SK-N-SH treated with all-trans-retinoic acid at 6 μM for 48 hours (cell line): ENCODE data around the gene PKNOX2.

Experiments used
- ARNTL ChIP-seq: fragments of 450-650 bp; formaldehyde crosslinking; IDR thresholded peaks from 2 replicates; pipeline ENCODE4 v1.5.0; 2020; ENCODE audit warnings: low read depth, mild to moderate bottlenecking, moderate library complexity, borderline replicate concordance
- CSDC2 ChIP-seq: fragments of 250-450 bp; sonication (Bioruptor Pico); IDR thresholded peaks from 2 replicates; pipeline ENCODE4 v1.5.0; 2020; ENCODE audit warnings: mild to moderate bottlenecking, moderate library complexity
- ESRRG ChIP-seq: fragments of 250-450 bp; sonication (Bioruptor Pico); IDR thresholded peaks from 2 replicates; pipeline ENCODE4 v1.6.1; 2021; ENCODE audit warnings: mild to moderate bottlenecking
- ISL1 ChIP-seq: fragments of 250-450 bp; sonication (Bioruptor Pico); IDR thresholded peaks from 2 replicates; pipeline ENCODE4 v2.1.2; 2022; ENCODE audit warnings: mild to moderate bottlenecking, moderate library complexity
- POU6F1 ChIP-seq: fragments of 250-450 bp; sonication (Bioruptor Pico); IDR thresholded peaks from 2 replicates; pipeline ENCODE4 v1.8.0; 2021; ENCODE audit warnings: low read depth, mild to moderate bottlenecking, moderate library complexity, borderline replicate concordance
- PPARA ChIP-seq: fragments of 250-450 bp; sonication (Bioruptor Pico); IDR thresholded peaks from 2 replicates; pipeline ENCODE4 v1.5.0; 2020; ENCODE audit warnings: mild to moderate bottlenecking, borderline replicate concordance
- TCF4 ChIP-seq: fragments of 250-450 bp; sonication (Bioruptor Pico); IDR thresholded peaks from 2 replicates; pipeline ENCODE4 v1.8.0; 2021; ENCODE audit warnings: mild to moderate bottlenecking, moderate library complexity, borderline replicate concordance
- ZC3H10 ChIP-seq: fragments of 250-450 bp; sonication (Bioruptor Pico); IDR thresholded peaks from 2 replicates; pipeline ENCODE4 v1.5.1; 2021; ENCODE audit warnings: mild to moderate bottlenecking, moderate library complexity
- ZFP3 ChIP-seq: fragments of 250-450 bp; sonication (Bioruptor Pico); IDR thresholded peaks from 2 replicates; pipeline ENCODE4 v1.5.0; 2020; ENCODE audit warnings: mild to moderate bottlenecking, moderate library complexity
- ZFP30 ChIP-seq: fragments of 450-650 bp; formaldehyde crosslinking; IDR thresholded peaks from 2 replicates; pipeline ENCODE4 v1.5.0; 2022; ENCODE audit warnings: mild to moderate bottlenecking, moderate library complexity
- TF ChIP-seq, protein P1 (sequence below): fragments of 250-450 bp; sonication (Bioruptor Pico); IDR thresholded peaks from 2 replicates; pipeline ENCODE4 v1.8.0; 2020; ENCODE audit warnings: mild to moderate bottlenecking, moderate library complexity, borderline replicate concordance
- TF ChIP-seq, protein P2 (sequence below): fragments of 250-450 bp; sonication (Bioruptor Pico); IDR thresholded peaks from 2 replicates; pipeline ENCODE4 v1.5.1; 2020; ENCODE audit warnings: low read depth, mild to moderate bottlenecking, moderate library complexity
- TF ChIP-seq, protein P3 (sequence below): fragments of 250-450 bp; sonication (Bioruptor Pico); IDR thresholded peaks from 2 replicates; pipeline ENCODE4 v1.5.0; 2020; ENCODE audit warnings: mild to moderate bottlenecking, moderate library complexity

DNA sequence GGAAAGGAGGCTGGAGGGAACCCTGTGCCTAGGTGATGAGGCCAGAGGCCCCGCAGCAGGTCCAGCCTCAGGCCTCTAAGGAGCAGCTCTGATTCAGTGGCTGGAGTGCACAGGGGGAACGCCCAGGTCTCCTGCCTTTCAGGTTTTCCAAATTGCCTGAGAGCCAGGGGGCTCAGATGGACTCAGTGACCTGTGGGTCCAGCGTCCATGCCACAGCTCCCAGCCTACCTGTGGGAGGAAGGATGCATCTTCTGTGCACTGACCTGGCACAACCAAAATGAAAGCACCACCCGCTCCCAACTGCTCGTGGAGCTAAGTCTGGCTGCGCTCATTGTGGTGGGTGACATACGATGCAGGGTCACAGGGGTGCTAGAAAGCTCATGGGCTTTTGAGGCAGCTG lies 248.7 kb downstream of the PKNOX2 start:
- TF ChIP-seq, protein P1, sequence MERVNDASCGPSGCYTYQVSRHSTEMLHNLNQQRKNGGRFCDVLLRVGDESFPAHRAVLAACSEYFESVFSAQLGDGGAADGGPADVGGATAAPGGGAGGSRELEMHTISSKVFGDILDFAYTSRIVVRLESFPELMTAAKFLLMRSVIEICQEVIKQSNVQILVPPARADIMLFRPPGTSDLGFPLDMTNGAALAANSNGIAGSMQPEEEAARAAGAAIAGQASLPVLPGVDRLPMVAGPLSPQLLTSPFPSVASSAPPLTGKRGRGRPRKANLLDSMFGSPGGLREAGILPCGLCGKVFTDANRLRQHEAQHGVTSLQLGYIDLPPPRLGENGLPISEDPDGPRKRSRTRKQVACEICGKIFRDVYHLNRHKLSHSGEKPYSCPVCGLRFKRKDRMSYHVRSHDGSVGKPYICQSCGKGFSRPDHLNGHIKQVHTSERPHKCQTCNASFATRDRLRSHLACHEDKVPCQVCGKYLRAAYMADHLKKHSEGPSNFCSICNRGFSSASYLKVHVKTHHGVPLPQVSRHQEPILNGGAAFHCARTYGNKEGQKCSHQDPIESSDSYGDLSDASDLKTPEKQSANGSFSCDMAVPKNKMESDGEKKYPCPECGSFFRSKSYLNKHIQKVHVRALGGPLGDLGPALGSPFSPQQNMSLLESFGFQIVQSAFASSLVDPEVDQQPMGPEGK (CRISPR knock-in tag): no peak
- no peak for TF ChIP-seq POU6F1
- TF ChIP-seq ZC3H10 (CRISPR knock-in tag): no peak
- TF ChIP-seq ISL1 (CRISPR knock-in tag): no peak
- TF ChIP-seq ZFP30 (CRISPR knock-in tag): no peak
- no peak for TF ChIP-seq ZFP3 (CRISPR knock-in tag)
- no peak for TF ChIP-seq ESRRG (CRISPR knock-in tag)
- no peak for TF ChIP-seq PPARA (CRISPR knock-in tag)
- no peak for TF ChIP-seq TCF4
- TF ChIP-seq, protein P2, sequence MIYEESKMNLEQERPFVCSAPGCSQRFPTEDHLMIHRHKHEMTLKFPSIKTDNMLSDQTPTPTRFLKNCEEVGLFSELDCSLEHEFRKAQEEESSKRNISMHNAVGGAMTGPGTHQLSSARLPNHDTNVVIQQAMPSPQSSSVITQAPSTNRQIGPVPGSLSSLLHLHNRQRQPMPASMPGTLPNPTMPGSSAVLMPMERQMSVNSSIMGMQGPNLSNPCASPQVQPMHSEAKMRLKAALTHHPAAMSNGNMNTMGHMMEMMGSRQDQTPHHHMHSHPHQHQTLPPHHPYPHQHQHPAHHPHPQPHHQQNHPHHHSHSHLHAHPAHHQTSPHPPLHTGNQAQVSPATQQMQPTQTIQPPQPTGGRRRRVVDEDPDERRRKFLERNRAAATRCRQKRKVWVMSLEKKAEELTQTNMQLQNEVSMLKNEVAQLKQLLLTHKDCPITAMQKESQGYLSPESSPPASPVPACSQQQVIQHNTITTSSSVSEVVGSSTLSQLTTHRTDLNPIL (CRISPR knock-in tag): no peak
- no peak for TF ChIP-seq CSDC2 (CRISPR knock-in tag)
- TF ChIP-seq, protein P3, sequence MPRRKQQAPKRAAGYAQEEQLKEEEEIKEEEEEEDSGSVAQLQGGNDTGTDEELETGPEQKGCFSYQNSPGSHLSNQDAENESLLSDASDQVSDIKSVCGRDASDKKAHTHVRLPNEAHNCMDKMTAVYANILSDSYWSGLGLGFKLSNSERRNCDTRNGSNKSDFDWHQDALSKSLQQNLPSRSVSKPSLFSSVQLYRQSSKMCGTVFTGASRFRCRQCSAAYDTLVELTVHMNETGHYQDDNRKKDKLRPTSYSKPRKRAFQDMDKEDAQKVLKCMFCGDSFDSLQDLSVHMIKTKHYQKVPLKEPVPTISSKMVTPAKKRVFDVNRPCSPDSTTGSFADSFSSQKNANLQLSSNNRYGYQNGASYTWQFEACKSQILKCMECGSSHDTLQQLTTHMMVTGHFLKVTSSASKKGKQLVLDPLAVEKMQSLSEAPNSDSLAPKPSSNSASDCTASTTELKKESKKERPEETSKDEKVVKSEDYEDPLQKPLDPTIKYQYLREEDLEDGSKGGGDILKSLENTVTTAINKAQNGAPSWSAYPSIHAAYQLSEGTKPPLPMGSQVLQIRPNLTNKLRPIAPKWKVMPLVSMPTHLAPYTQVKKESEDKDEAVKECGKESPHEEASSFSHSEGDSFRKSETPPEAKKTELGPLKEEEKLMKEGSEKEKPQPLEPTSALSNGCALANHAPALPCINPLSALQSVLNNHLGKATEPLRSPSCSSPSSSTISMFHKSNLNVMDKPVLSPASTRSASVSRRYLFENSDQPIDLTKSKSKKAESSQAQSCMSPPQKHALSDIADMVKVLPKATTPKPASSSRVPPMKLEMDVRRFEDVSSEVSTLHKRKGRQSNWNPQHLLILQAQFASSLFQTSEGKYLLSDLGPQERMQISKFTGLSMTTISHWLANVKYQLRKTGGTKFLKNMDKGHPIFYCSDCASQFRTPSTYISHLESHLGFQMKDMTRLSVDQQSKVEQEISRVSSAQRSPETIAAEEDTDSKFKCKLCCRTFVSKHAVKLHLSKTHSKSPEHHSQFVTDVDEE: no peak
- no peak for TF ChIP-seq ARNTL
